Liver (tissue), 9 donors: ENCODE data around the gene INPP5A. TPM values are rescaled to one million over a fixed set of nuclear protein-coding genes. Genes with fewer than 3 reads are reported as not detected.

Experiments used
- DNase-seq: peaks from one replicate; pipeline ENCODE4 v3.0.0-alpha.2; 2017; ENCODE audit warnings: low spot score
- H3K27ac ChIP-seq, 2 donors: one replicate each; pipeline ENCODE4 v1.7.0; 2013; ENCODE audit warnings: inconsistent platforms in 2 of 2, low read length in 2 of 2, control low read depth in 1 of 2, low read depth in 1 of 2, mild to moderate bottlenecking in 1 of 2
- H3K27me3 ChIP-seq, 4 donors: one replicate each; pipeline versions ENCODE4 v1.6.1 to v1.7.0; 2013; ENCODE audit warnings: low read length in 3 of 4, inconsistent platforms in 1 of 4, mild to moderate bottlenecking in 1 of 4, moderate library complexity in 1 of 4; ENCODE audit not compliant: control insufficient read depth in 4 of 4, insufficient read depth in 4 of 4
- H3K36me3 ChIP-seq, 4 donors: one replicate each; pipeline versions ENCODE4 v1.6.1 to v1.7.0; 2013; ENCODE audit warnings: low read length in 3 of 4, mild to moderate bottlenecking in 3 of 4, low read depth in 1 of 4, moderate library complexity in 1 of 4; ENCODE audit not compliant: control insufficient read depth in 4 of 4, insufficient read depth in 3 of 4
- H3K4me1 ChIP-seq, 4 donors: one replicate each; pipeline versions ENCODE4 v1.6.1 to v1.7.0; 2013; ENCODE audit warnings: low read length in 3 of 4, mild to moderate bottlenecking in 3 of 4, moderate library complexity in 1 of 4; ENCODE audit not compliant: control insufficient read depth in 4 of 4, insufficient read depth in 4 of 4
- H3K4me3 ChIP-seq, 3 donors: one replicate each; pipeline versions ENCODE4 v1.6.1 to v1.7.0; 2013; ENCODE audit warnings: low read length in 3 of 3, control low read depth in 1 of 3, low read depth in 1 of 3, mild to moderate bottlenecking in 1 of 3
- H3K9ac ChIP-seq, 2 donors: one replicate each; pipeline ENCODE4 v1.7.0; 2013; ENCODE audit warnings: low read length in 2 of 2, mild to moderate bottlenecking in 2 of 2, moderate library complexity in 2 of 2, control low read depth in 1 of 2, low read depth in 1 of 2
- H3K9me3 ChIP-seq, 4 donors: one replicate each; pipeline versions ENCODE4 v1.6.1 to v1.7.0; 2013; ENCODE audit warnings: low read length in 3 of 4; ENCODE audit not compliant: control insufficient read depth in 4 of 4
- ATF3 ChIP-seq: IDR thresholded peaks from 2 replicates; pipeline ENCODE4 v1.6.1; 2016; ENCODE audit warnings: antibody characterized with exemption
- CTCF ChIP-seq: fragments of 150-350 bp; IDR thresholded peaks from 2 replicates; pipeline ENCODE4 v1.5.1; 2017; ENCODE audit warnings: improper control_type of control experiment, low read depth, low read length; ENCODE audit not compliant: missing input control
- EGR1 ChIP-seq, 2 donors: IDR thresholded peaks; 2 replicates each; pipeline ENCODE4 v1.6.1; 2016 to 2018; ENCODE audit warnings: antibody characterized with exemption in 2 of 2, low read depth in 2 of 2
- FOXA1 ChIP-seq: IDR thresholded peaks from 2 replicates; pipeline ENCODE4 v1.6.1; 2016; ENCODE audit warnings: antibody characterized with exemption
- FOXA2 ChIP-seq: IDR thresholded peaks from 2 replicates; pipeline ENCODE4 v1.6.1; 2016; ENCODE audit warnings: antibody characterized with exemption
- GABPA ChIP-seq, 2 donors: IDR thresholded peaks in 1 of 2; conservative IDR thresholded peaks in 1 of 2; 2 replicates each; pipeline ENCODE4 v1.6.1; 2016; ENCODE audit warnings: antibody characterized with exemption in 2 of 2, mild to moderate bottlenecking in 1 of 2, moderate library complexity in 1 of 2
- HNF4A ChIP-seq, 2 donors: conservative IDR thresholded peaks; 2 replicates each; pipeline ENCODE4 v1.6.1; 2016; ENCODE audit warnings: antibody characterized with exemption in 2 of 2, mild to moderate bottlenecking in 2 of 2
- HNF4G ChIP-seq: IDR thresholded peaks from 2 replicates; pipeline ENCODE4 v1.6.1; 2016; ENCODE audit warnings: antibody characterized with exemption
- JUND ChIP-seq, 2 donors: IDR thresholded peaks; 2 replicates each; pipeline ENCODE4 v1.6.1; 2016; ENCODE audit warnings: antibody characterized with exemption in 2 of 2
- MAX ChIP-seq: IDR thresholded peaks from 2 replicates; pipeline ENCODE4 v1.6.1; 2016; ENCODE audit warnings: antibody characterized with exemption
- NR2F2 ChIP-seq: IDR thresholded peaks from 2 replicates; pipeline ENCODE4 v1.6.1; 2016; ENCODE audit warnings: antibody characterized with exemption
- RAD21 ChIP-seq, 2 donors: IDR thresholded peaks; 2 replicates each; pipeline ENCODE4 v1.6.1; 2016; ENCODE audit warnings: antibody characterized with exemption in 2 of 2, mild to moderate bottlenecking in 2 of 2
- REST ChIP-seq: IDR thresholded peaks from 2 replicates; pipeline ENCODE4 v1.6.1; 2016; ENCODE audit warnings: antibody characterized with exemption, mild to moderate bottlenecking
- RXRA ChIP-seq, 2 donors: IDR thresholded peaks; 2 replicates each; pipeline ENCODE4 v1.6.1; 2017 to 2018; ENCODE audit warnings: antibody characterized with exemption in 2 of 2, mild to moderate bottlenecking in 1 of 2
- SP1 ChIP-seq: IDR thresholded peaks from 2 replicates; pipeline ENCODE4 v1.6.1; 2018; ENCODE audit warnings: antibody characterized with exemption, mild to moderate bottlenecking
- TAF1 ChIP-seq: conservative IDR thresholded peaks from 2 replicates; pipeline ENCODE4 v1.6.1; 2016; ENCODE audit warnings: antibody characterized with exemption, mild to moderate bottlenecking
- YY1 ChIP-seq: IDR thresholded peaks from 2 replicates; pipeline ENCODE4 v1.6.1; 2016; ENCODE audit warnings: antibody characterized with exemption, mild to moderate bottlenecking
- ZBTB33 ChIP-seq: IDR thresholded peaks from 2 replicates; pipeline ENCODE4 v1.6.1; 2016; ENCODE audit warnings: antibody characterized with exemption
- WGBS: extraction: QIAGEN DNeasy Blood & Tissue Kit; methylation state at CpG from one replicate; pipeline ENCODE4 v1.1.7; 2013; 5-methylcytosine and 5-hydroxymethylcytosine counted together
- polyA plus RNA-seq, 2 donors: library from polyadenylated mRNA; stranded (reverse) in 1 of 2; unstranded in 1 of 2; fragments of 200-250 nt in 1 of 2; fragments of >200 nt in 1 of 2; fragmentation: Nextera tagmentation in 1 of 2; extraction: Ambion mirVana in 1 of 2; gene quantifications; one replicate each; pipeline versions ENCODE4 v1.2.1 to v1.2.3, GENCODE V29; 2013 to 2015
- total RNA-seq, 2 donors: library from RNA; depleted of rRNA; stranded (reverse); fragments of >200 nt; gene quantifications; one replicate each; pipeline ENCODE4 v1.2.3, GENCODE V29; 2014
- donor health status: healthy.
- donor health status: healthy.
- donor health status: healthy.
- donor health status: healthy.
- donor health status: healthy.

Gene INPP5A
- total RNA-seq (10 to 100 TPM; 12.6 to 26.5 TPM), polyA plus RNA-seq (1 to 10 TPM; 4.3 to 9.1 TPM)

GRCh38 chr10:132537684-132538001 is at the start of gene INPP5A:
Gene INPP5A, plus strand, starts transcription at chr10:132537787. Its CDS starts 310 bp downstream, at chr10:132538097.
- DNase-seq, result no peak
- Histone ChIP-seq H3K27ac (peak within 1 kb of the TSS; percentile 57 to 74), H3K9me3 (no peaks in the 10 kb centered on the region), H3K36me3 (no peaks in the 10 kb centered on the region), H3K9ac (peak within 1 kb of the TSS; percentile 89 to 97), H3K4me3 (peak within 1 kb of the TSS; percentile 54 to 80 (median 75)), H3K4me1 (peaks cover 11 to 51% (median 41%) of the 10 kb centered on the region in 4 donors), H3K27me3 (no peaks in the 10 kb centered on the region)
- WGBS, result 3% methylated on average over 50 of the region's 50 CpGs
- TF ChIP-seq FOXA2 (no peak), HNF4G (no peak), HNF4A (conservative IDR thresholded peaks at IDR 0.05) (no peak), EGR1 (IDR thresholded peaks at IDR 0.05; ENCODE audit: low read depth in 2 of 2) (no peak), GABPA (IDR thresholded peaks at IDR 0.05 in 1 of 2, conservative IDR thresholded peaks at IDR 0.05 in 1 of 2) (no peak), RXRA (IDR thresholded peaks at IDR 0.05) (no peak), SP1 (no peak), CTCF (no peak), ATF3 (no peak), MAX (no peak), ZBTB33 (no peak), JUND (IDR thresholded peaks at IDR 0.05) (no peak), FOXA1 (no peak), REST (no peak), NR2F2 (no peak), YY1 (no peak), TAF1 (no peak), RAD21 (IDR thresholded peaks at IDR 0.05) (no peak)
